ENCODE measurements around the gene RGS7.
"Not testable (repeated sequence)": the region's sequence is repeated elsewhere in the genome, so short reads cannot be mapped to it uniquely, and the experiment has no call there.

Gene RGS7

DNA sequence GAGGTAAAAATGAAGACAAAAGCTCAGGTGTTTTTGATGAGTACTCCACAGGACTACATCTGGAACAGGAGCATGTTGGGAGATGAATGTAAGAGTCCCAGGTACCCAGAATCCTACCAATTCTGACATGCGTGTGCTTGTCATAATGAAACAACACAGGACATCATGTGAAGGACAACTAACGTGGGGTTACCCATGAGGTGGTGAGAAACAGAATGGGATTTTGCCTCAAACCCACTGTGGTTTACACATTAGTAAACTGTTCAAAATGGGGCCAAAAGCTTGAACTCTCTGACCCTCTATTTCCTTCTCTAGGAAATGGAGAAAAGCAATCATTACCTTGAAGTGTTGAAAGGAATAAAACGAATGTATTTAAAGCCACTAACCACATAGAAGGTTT lies 266.2 kb downstream of the RGS7 start:
- H3K4me1 Mint-ChIP-seq (ENCODE audit: low read depth) = no peaks in the 10 kb centered on the region
- no peak overlapping the region for H3K27ac Mint-ChIP-seq
- no peaks in the 10 kb centered on the region for H3K36me3 Mint-ChIP-seq (ENCODE audit: low read depth)
- H3K9me3 Mint-ChIP-seq = no peaks in the 10 kb centered on the region
- H3K27me3 Mint-ChIP-seq = no peaks in the 10 kb centered on the region
- H3K4me3 Mint-ChIP-seq = no peak overlapping the region

DNA sequence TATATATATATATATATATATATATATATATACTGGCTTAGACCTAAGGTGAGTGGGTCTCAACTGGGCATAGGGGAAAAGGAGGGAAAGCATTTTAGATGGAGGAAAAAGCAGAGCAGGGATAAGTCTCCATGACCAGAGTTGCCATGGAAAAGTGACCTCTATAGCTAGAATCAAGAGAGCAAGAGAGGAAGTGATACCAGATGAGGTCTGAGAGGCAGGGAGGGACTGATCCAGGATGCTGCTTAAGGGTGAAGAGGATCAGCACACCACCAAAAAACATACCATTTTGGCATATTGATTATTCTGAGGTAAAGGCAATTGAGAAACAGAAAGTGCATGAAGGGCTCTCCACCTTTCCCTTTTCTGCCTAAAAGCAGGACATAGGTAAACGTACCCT lies 267.9 kb downstream of the RGS7 start:
- H3K4me1 Mint-ChIP-seq (ENCODE audit: low read depth); H3K36me3 Mint-ChIP-seq (ENCODE audit: low read depth); H3K4me3 Mint-ChIP-seq; H3K27ac Mint-ChIP-seq; H3K9me3 Mint-ChIP-seq; H3K27me3 Mint-ChIP-seq: not testable (repeated sequence)

DNA sequence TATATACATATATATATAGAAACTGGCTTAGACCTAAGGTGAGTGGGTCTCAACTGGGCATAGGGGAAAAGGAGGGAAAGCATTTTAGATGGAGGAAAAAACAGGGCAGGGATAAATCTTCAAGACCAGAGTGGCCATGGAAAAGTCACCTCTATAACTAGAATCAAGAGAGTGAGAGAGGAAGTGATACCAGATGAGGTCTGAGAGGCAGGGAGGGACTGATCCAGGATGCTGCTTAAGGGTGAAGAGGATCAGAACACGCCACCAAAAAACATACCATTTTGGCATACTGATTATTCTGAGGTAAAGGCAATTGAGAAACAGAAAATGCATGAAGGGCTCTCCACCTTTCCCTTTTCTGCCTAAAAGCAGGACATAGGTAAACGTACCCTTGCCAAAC lies 268.9 kb downstream of the RGS7 start:
- H3K4me3 Mint-ChIP-seq; H3K36me3 Mint-ChIP-seq (ENCODE audit: low read depth); H3K4me1 Mint-ChIP-seq (ENCODE audit: low read depth); H3K27me3 Mint-ChIP-seq; H3K27ac Mint-ChIP-seq; H3K9me3 Mint-ChIP-seq: not testable (repeated sequence)

DNA sequence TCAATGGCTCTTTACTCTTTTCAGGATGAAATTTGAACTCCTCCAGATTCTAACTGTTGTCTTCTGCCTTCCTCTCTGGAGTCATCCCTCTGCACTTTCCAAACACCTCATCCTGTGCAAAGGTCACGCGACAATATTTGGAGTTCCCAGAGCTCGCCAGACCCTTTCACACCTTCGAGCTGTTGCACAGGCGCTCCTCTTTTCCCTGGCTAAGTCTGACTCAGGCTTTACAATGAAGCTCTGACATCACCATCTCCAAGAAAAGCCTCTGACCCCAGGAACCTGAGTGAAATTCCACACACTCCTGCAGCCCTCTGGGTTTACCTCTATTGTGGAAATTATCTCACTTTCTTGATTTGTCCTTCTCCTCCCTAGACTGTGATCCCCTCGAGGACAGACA lies 270.3 kb downstream of the RGS7 start:
- Mint-ChIP-seq H3K9me3 (peaks cover 1% of the 10 kb centered on the region), H3K27me3 (no peaks in the 10 kb centered on the region), H3K4me3 (no peak overlapping the region), H3K27ac (no peak overlapping the region), H3K4me1 (ENCODE audit: low read depth) (no peaks in the 10 kb centered on the region), H3K36me3 (ENCODE audit: low read depth) (no peaks in the 10 kb centered on the region)

DNA sequence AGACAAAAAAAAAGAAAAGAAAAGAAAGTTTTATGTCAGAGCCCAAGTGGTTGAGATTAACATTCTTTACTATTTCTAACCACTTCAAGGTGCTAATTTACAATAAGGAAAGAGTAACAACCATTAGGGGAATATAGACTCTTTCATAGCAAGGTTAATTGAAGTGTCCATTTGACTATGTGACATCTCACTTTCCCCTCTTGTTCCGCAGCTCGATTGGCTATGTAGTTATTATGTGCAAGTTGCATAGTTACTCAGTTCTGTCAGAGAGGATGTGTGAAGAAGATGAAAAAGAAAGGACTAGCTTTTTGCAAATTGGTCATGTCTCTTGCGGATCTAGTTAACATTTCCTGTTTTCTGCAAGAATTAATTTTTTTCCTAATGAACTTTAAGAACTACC lies 273.7 kb downstream of the RGS7 start:
- no peaks in the 10 kb centered on the region for H3K27me3 Mint-ChIP-seq
- peaks cover 3% of the 10 kb centered on the region for H3K9me3 Mint-ChIP-seq
- H3K27ac Mint-ChIP-seq = no peak overlapping the region
- no peak overlapping the region for H3K4me3 Mint-ChIP-seq
- H3K4me1 Mint-ChIP-seq (ENCODE audit: low read depth) = no peaks in the 10 kb centered on the region
- no peaks in the 10 kb centered on the region for H3K36me3 Mint-ChIP-seq (ENCODE audit: low read depth)

DNA sequence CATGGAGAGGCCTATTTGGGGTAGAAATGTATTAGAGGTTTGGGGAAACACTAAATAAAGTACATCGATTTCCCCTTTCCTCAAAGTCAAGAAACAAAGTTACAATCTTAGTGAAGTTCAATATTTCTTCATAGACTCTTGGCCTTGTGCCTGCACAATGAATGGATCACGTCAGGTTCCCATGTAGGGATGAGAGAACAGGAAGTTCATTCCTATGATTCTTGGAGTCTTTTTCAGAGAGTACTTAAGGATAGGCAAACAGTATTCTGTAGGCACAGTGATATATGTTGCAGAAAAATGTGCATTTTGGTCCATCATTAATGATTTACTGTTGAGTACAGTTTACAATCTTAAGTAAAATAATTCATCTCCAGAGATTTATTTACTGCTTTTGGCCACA lies 275.5 kb downstream of the RGS7 start:
- H3K4me1 Mint-ChIP-seq (ENCODE audit: low read depth) = no peaks in the 10 kb centered on the region
- H3K4me3 Mint-ChIP-seq = no peak overlapping the region
- no peak overlapping the region for H3K27ac Mint-ChIP-seq
- no peaks in the 10 kb centered on the region for H3K36me3 Mint-ChIP-seq (ENCODE audit: low read depth)
- no peaks in the 10 kb centered on the region for H3K27me3 Mint-ChIP-seq
- peaks cover 3% of the 10 kb centered on the region for H3K9me3 Mint-ChIP-seq

DNA sequence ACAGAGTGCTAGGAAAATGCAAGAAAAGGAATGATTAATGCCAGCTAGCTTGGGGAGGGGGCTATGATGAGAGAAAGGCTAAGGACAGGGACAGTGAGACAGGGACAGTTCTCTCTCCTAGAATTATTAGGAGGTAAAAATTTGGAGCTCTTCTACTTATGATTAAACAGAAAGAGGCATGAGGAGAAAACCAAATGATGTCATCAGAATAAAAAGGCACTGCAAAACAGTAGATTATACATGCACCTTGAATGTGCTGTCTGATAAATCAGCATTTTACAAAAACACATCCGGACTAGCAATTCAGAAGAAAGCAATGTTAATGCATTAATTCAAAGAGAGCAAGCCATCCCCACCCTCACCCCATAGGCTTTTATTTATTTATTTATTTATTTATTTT lies 277.5 kb downstream of the RGS7 start:
- Mint-ChIP-seq H3K9me3 (peaks cover 3% of the 10 kb centered on the region), H3K4me1 (ENCODE audit: low read depth) (no peaks in the 10 kb centered on the region), H3K4me3 (no peak overlapping the region), H3K27ac (no peak overlapping the region), H3K36me3 (ENCODE audit: low read depth) (no peaks in the 10 kb centered on the region), H3K27me3 (no peaks in the 10 kb centered on the region)

DNA sequence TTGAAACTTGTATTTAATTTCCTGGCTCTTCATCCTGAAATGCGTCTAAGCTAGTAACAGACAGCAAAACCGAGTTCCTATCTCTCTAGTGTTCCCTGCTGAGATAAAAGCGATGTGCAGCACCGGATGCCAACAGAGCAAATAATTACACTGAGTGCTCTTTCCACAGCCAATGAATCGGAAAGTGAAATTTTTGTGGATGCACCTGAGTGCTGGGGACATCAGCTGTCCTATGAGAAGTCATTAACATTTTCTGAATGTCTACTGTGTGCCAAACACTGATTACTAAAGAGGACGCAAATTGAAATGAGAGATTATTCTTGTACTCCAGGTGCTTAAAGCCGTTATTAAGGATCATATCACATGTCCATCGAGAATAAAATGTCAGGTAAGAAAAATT lies 278.0 kb downstream of the RGS7 start:
- no peak overlapping the region for H3K27ac Mint-ChIP-seq
- no peak overlapping the region for H3K4me3 Mint-ChIP-seq
- no peaks in the 10 kb centered on the region for H3K27me3 Mint-ChIP-seq
- H3K4me1 Mint-ChIP-seq (ENCODE audit: low read depth) = no peaks in the 10 kb centered on the region
- peaks cover 3% of the 10 kb centered on the region for H3K9me3 Mint-ChIP-seq
- no peaks in the 10 kb centered on the region for H3K36me3 Mint-ChIP-seq (ENCODE audit: low read depth)

DNA sequence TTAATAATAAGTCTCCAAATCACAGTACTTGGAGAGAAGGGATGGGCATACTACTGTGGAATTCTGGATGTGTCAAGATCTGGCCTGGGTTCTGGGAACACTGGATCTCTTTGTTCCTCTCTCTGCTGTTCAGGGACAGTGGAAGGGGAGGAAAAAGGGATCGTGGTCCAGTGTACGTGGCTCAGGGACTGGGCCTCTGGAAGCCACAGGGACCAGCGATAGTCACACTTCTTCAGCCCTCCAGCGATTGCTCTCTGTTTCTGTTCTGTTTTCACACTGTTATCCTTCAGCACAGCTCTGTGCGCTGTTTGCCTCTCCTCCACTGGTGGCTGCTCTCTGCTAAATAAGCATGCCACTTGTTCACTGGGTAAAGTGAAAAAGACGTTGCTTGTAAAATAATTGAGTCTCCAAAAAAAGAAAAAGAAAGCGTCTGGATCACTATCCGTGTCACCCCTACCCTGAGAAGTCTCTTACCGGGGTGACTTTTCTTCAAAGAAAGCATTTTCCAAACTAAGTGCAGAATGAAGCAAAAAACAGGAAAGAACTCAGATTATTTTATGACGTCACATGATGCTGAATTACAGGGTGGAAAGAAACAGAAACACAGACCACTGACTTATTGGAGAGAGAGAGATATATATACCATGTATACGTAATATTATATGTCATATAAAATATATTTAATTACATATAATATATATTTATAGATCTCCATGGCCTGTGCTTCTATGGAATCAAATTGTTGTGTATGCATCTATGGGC lies 279.4 kb downstream of the RGS7 start:
- Mint-ChIP-seq H3K36me3 (ENCODE audit: low read depth) (no peaks in the 10 kb centered on the region), H3K4me1 (ENCODE audit: low read depth) (no peaks in the 10 kb centered on the region), H3K9me3 (peaks cover 3% of the 10 kb centered on the region), H3K27ac (no peak overlapping the region), H3K27me3 (no peaks in the 10 kb centered on the region), H3K4me3 (no peak overlapping the region)

DNA sequence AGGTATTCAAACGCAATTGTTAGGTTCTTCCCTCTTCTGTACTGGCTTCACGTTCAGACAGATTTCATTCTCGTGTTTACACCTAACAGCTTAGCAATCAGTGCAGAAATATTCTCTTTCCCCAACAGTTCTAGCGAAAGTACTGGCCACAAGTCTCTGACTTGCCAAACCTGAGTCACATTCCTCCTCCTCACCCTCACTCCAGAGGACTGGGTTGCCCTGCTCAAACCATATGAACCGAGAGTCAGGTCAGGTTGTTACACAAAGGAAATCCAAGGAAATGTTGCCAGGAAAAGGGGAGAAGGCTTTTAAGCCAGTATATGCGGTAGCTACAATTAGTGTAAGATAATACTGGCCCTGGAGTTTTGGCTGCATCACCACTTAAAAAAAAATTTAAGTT lies 282.5 kb downstream of the RGS7 start:
- H3K27me3 Mint-ChIP-seq = no peaks in the 10 kb centered on the region
- H3K4me1 Mint-ChIP-seq (ENCODE audit: low read depth) = no peaks in the 10 kb centered on the region
- H3K4me3 Mint-ChIP-seq = no peak overlapping the region
- no peaks in the 10 kb centered on the region for H3K36me3 Mint-ChIP-seq (ENCODE audit: low read depth)
- peaks cover 3% of the 10 kb centered on the region for H3K9me3 Mint-ChIP-seq
- H3K27ac Mint-ChIP-seq = no peak overlapping the region

DNA sequence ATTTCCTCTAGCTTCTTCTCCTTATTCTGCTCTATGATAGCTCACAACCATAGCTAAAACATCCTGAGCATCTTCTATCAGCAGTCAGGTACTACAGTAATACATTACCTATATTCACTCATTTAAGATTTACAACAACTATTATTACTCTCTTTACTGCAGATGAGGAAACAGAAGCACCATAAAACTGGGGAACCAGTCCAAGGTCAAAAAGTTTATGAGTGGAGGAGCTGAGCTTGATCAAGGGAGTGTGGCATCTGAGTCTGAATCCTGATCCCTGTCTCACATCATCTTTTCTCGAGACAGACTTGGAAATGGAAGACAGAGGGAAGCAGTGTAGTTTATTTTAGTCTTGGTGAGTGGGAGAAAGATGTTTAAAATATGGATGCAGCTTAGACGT lies 288.6 kb downstream of the RGS7 start:
- no peak overlapping the region for H3K4me3 Mint-ChIP-seq
- no peak overlapping the region for H3K27ac Mint-ChIP-seq
- H3K4me1 Mint-ChIP-seq (ENCODE audit: low read depth) = no peaks in the 10 kb centered on the region
- H3K9me3 Mint-ChIP-seq = peaks cover 3% of the 10 kb centered on the region
- H3K36me3 Mint-ChIP-seq (ENCODE audit: low read depth) = no peaks in the 10 kb centered on the region
- no peaks in the 10 kb centered on the region for H3K27me3 Mint-ChIP-seq

DNA sequence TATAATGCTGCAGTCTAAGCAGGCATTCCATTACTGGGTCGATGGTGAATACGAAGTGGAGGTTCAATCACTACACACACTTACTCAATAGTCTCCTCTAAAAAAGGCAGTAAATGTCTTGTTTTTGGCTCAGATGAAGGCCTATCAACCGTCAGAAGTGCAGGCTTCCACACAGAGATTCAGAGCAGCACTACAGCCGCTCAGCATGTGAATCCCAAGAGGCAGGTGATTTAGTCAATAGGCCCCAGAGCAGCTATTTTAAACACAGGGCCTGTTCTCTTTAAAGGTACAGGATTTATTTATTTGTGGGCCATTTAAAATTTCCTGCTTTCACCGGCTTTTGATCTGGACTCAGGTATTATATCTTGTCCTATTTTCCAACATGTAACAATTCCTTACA lies 293.7 kb downstream of the RGS7 start:
- H3K27me3 Mint-ChIP-seq = no peaks in the 10 kb centered on the region
- H3K36me3 Mint-ChIP-seq (ENCODE audit: low read depth) = no peaks in the 10 kb centered on the region
- no peaks in the 10 kb centered on the region for H3K9me3 Mint-ChIP-seq
- H3K27ac Mint-ChIP-seq = no peak overlapping the region
- H3K4me3 Mint-ChIP-seq = no peak overlapping the region
- H3K4me1 Mint-ChIP-seq (ENCODE audit: low read depth) = no peaks in the 10 kb centered on the region

DNA sequence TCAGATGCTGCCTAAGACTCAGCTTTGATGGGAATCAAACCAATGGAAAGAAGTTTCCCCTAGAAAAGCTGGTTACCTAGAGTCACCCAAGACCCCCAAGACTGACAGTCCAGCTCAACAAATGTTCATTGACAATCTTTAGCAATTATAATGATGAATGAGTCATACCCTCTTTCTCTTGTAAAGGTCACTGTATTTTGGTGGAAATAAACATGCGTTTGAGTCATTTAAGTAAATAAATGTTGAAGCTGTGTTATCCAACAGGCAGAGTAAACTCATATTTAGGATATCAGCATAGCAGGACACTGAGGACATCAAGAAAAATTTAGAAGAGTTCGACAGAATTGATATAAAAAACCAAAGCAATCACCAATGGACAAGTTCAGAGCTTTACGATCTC lies 295.9 kb downstream of the RGS7 start:
- H3K4me1 Mint-ChIP-seq (ENCODE audit: low read depth) = no peaks in the 10 kb centered on the region
- H3K4me3 Mint-ChIP-seq = no peak overlapping the region
- H3K27ac Mint-ChIP-seq = no peak overlapping the region
- no peaks in the 10 kb centered on the region for H3K27me3 Mint-ChIP-seq
- H3K9me3 Mint-ChIP-seq = no peaks in the 10 kb centered on the region
- H3K36me3 Mint-ChIP-seq (ENCODE audit: low read depth) = no peaks in the 10 kb centered on the region

DNA sequence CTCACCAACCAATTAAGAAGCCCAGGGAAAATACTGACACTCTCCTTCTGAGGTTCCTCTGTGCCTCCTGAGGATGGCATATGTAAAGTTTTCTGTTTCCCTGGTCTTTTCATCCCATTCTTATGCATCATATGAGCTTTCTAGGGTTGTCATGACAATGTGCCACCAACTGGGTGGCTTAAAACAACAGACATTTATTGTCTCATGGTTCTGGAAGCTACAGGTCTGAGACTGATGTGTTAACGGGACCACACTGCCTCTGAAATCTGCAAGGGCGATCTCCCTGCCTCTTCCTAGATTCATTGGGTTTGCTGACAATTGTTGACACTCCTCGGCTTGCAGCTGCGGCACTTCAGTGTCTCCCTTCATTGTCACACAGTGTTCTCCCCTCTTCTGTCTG lies 308.4 kb downstream of the RGS7 start:
- H3K4me1 Mint-ChIP-seq (ENCODE audit: low read depth) = no peaks in the 10 kb centered on the region
- no peak overlapping the region for H3K27ac Mint-ChIP-seq
- H3K9me3 Mint-ChIP-seq = no peaks in the 10 kb centered on the region
- no peaks in the 10 kb centered on the region for H3K27me3 Mint-ChIP-seq
- no peak overlapping the region for H3K4me3 Mint-ChIP-seq
- no peaks in the 10 kb centered on the region for H3K36me3 Mint-ChIP-seq (ENCODE audit: low read depth)

DNA sequence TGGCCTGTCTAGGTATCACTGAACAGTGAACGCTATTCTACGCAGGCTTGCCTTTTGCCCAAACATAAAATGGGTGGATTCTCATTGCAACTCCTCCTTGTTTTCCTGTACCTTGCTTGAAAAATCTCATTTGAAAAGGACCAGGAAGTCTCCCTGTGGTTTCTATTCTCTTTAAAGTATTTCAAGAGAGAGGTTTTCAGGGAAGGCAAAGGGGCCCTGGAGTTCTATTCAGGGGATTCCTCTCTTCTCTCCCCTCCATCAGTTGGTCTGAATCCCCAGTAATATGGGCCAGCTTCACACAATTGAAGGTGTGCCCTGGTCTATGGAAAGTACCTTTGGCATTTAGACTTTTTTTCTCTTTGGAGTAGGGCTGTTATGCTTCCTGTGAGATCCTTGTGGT lies 311.3 kb downstream of the RGS7 start:
- H3K27me3 Mint-ChIP-seq = no peaks in the 10 kb centered on the region
- no peak overlapping the region for H3K27ac Mint-ChIP-seq
- H3K9me3 Mint-ChIP-seq = no peaks in the 10 kb centered on the region
- H3K4me3 Mint-ChIP-seq = no peak overlapping the region
- no peaks in the 10 kb centered on the region for H3K36me3 Mint-ChIP-seq (ENCODE audit: low read depth)
- H3K4me1 Mint-ChIP-seq (ENCODE audit: low read depth) = no peaks in the 10 kb centered on the region

DNA sequence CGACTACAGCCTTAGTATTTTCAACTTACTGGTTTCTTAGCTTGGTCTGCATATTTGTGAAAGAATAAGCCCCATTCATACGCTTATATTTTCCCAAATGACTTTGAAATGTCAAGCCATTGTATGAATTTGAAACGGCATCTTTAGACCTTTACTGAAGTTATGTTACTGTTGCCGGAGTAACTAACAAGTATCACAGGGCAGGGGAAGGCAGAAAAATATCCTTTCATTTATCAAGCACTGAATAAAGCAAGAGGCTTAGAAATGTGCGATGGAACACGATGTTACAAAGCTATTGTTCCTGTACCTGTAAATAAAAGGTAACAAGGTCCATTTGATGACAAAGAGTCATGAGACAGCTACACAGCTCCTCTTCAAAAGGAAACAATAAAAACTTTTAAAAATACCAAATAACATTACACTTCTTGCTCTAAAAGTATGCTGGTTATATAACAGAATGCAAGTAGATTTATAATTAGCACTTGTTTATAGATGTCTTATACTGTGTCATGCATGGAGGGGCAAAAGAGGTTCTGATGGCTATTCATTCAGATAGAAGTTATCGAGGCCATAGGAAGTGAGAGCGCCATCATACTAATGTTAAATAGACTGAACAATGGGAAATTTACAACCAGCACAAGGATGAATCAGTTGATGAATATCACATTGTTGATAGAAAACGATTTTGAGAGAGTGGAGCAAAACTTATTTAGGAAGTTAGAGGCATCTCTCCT lies 322.6 kb downstream of the RGS7 start:
- Mint-ChIP-seq H3K4me1 (ENCODE audit: low read depth) (no peaks in the 10 kb centered on the region), H3K36me3 (ENCODE audit: low read depth) (no peaks in the 10 kb centered on the region), H3K4me3 (no peak overlapping the region), H3K27ac (no peak overlapping the region), H3K27me3 (no peaks in the 10 kb centered on the region), H3K9me3 (peaks cover 19% of the 10 kb centered on the region)

Measured in stimulated activated naive CD8-positive, alpha-beta T cell treated with anti-CD3 and anti-CD28 coated beads, Interleukin-15, Interleukin-2, amounts not matched to agents 100 ng/mL and 50 ng/mL, for 24 hours (primary cell).